Fibroblast of lung (primary cell): Measurements from ENCODE around the gene RUNDC3A.

Experiments
- CTCF ChIP-seq, 2 donors: IDR thresholded peaks in 1 of 2; conservative IDR thresholded peaks in 1 of 2; 1 replicate in 1 of 2; 2 replicates in 1 of 2; pipeline ENCODE4 v1.5.1; 2011 to 2012; ENCODE audit warnings: low read length in 2 of 2, control low read depth in 1 of 2, inconsistent platforms in 1 of 2, low read depth in 1 of 2, mild to moderate bottlenecking in 1 of 2
- EZH2 ChIP-seq: IDR thresholded peaks from 2 replicates; pipeline ENCODE4 v1.5.1; 2012; ENCODE audit warnings: low read length, control low read depth, mild to moderate bottlenecking; ENCODE audit errors: missing control alignments

DNA sequence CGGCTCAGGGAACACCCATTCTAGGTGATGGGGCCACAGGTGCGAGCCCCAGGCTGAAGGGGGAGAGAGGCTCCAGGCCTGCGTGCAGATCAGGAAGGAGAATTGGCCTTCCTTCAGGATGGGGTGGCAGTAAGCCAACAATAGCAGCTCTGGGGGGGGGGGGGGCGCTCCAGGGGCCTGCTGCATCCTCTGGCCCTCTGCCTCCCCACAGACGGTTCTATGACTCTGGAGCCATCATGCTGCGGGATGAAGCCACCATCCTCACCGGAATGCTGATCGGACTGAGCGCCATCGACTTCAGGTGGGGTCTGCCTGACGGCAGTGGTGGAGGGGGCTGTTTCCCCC lies 6.1 kb downstream of the RUNDC3A start:
- TF ChIP-seq CTCF (conservative IDR thresholded peaks at IDR 0.05 in 1 of 2, IDR thresholded peaks at IDR 0.05 in 1 of 2; ENCODE audit: low read depth in 1 of 2, low read length in 2 of 2) = no peak
- TF ChIP-seq EZH2 = no peak
